HG03565 (cell line): ENCODE measurements around the gene PPP3CA.

Experiments used
- ATAC-seq: cut with Tn5 transposase; IDR thresholded peaks from one replicate; pipeline ENCODE4 v1.9.1; 2021; ENCODE audit warnings: mild to moderate bottlenecking, moderate library complexity; ENCODE audit not compliant: unreplicated experiment

The PPP3CA gene

DNA sequence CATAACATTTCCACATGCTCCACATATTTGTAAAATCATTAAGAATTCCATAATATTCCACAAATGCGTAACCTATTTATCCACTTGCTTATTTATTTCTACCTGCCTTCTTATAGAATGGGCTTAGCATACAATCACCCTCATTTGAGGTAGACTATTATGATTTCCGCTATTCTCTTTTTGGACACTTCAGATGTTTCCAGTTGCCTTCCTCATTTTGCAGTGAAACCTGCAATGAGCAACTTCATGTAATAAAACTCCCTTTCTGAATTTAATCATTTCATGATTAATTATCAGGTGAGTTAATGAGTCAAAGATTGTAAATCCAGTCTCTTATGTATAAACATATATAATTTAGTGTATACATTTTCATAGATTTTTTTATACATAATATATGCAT lies 58.0 kb downstream of the PPP3CA start:
- no peak for ATAC-seq

DNA sequence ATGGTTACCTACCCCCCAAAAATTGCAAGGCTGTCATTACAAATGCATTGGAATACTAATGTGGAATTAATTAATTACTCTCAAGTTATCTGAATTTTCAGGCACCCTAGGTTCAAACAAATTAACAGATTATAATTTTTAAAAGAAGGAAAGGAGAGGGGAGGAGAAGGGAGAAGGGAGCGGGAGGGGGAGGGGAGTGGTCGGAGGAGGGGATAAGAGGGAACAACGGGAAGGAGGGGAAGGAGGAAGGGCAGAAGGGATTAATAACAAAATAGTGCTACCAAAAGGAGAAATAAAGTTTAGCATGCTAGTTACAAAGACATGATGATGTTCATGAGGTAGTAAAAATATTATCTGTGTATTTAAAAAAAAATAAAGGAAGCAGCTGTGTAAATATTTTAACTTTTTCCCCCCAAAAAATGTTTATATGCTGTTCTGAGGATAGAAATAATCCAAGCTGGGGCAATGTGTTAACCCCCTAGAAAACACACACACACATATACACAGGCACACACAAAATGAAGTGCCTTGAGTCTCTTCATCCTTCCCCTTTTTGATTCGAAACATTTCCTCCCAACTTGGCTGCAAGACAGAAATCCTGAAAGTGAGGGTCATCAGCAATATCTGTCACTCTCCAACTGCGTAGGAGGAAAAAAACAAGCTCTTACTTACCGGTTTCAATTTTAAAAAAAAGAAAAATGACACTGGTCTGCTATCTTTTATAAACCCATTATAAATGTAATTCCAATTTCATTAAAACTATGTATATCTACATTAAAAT lies 58.8 kb downstream of the PPP3CA start:
- no peak for ATAC-seq

DNA sequence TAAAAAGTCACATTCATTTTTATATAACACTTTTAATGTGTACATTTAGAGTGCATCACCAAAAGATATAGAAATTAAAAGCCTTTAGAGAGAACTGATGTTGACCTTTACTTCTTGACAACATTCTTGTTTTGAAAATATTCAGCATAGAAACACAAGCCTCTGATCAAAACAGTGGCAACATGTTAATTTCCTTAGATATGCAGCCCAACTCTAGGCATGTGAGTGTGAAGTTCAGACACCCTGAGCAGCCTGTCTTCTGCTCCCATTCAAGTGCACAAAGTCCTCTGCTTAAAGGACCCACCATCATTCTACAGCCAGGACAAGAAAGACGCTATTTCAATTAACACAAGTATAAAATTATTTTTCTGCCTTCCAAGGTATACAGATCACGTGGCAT lies 60.0 kb downstream of the PPP3CA start:
- no peak for ATAC-seq

DNA sequence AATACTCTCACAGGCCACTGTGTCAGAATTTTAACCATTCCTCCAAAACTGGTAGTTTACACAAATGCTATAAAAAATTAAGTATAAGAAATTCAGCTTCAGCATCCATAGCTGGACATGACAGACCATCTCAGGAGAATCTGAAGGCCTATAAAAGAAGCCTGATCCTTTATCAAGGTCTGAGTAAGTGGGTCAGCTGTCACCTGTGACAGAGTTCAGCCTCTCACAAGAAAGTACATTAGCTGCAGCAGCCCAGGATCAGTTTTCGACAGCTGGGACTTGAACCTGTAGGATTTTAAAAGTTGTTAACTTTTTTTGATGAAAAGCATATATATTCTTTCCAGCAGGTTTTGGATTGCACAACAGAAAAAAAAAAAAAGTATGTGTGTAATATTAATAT lies 60.7 kb downstream of the PPP3CA start:
- no peak for ATAC-seq

DNA sequence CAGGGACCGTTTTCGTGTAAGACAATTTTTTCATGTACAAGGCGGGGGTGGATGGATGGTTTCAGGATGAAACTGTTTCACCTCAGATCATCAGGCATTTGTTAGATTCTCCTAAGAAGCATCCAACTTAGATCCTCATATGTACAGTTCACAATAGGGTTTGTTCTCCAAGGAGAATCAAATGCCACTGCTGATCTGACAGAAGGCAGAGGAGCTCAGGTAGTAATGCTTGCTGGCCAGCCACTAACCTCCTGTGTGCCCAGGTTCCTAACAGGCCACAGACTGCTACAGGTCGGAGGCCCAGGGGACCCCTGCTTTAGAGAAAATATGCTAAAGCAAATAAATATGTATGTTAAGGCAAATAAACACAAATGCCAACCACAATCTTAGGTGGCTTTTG lies 61.3 kb downstream of the PPP3CA start:
- no peak for ATAC-seq

DNA sequence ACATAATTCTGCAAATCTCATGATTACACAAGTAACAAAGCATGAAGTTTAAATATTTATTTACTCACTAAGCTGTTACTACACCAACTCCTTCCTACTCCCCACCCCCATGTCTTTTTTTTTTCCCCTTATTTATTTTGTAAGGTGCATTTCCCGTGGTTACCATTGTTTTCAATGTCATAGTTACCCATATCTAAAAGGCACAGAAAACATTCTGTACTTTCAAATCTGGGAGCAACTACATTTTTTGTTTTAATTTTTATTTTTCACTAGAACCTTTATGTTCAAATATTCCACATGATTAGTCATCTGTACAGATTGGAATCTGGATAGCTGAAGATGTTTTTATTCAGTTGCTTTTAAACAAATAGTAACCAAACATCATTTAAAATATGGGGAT lies 62.8 kb downstream of the PPP3CA start:
- ATAC-seq = no peak

DNA sequence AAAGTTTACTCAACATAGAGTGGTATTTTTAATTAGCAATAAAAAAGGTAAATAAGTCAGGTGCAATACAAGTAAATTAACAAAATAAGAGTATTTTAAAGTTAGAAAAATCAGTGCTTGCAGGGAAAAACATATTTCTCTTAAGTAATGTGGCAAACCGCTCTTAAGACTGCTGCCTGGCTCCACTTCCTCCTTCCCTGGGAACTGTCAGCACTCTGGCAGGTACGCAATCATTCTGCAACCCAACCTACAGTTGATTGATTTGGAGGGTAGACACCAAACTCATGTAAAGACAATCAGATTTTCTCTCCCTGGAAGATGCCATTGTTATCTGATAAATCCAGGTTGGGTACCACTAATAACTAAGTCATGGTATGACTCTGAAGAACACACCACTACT lies 63.9 kb downstream of the PPP3CA start:
- no peak for ATAC-seq

DNA sequence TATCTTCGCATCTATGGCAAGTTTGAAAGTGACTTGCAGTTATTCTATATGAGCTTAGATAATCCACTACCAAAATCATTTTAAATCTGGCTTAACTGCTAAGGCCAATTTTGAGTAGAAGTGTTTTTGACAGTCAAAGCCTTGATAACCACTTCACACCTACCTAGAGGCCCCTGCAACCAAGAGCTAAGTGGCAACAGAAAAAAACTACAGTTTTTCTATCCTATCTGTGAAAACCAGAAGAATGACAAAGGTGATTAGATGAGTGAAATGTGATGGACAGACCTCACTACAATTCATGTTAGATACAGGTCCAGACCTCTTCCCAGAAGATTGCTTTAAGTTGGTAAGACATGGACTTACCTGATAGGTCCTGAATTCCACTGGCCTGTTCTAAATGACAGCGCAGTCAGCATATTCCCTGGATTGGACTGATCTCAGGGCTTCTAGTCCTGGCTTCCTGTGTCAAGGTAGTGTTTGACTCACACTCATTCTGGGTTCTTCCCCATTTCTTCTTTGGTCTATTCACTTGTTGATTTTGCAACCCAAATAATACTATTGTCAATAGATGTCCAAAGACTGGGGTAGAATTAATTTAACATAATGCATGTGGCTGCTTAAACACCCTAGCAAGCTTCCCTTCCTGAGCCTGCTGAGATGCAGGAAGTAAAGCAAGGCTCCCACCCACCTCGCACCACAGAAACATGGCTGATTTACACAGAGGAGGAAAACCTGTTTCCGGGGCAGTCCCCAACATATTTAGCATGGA lies 65.1 kb downstream of the PPP3CA start:
- ATAC-seq = peak; percentile 42

DNA sequence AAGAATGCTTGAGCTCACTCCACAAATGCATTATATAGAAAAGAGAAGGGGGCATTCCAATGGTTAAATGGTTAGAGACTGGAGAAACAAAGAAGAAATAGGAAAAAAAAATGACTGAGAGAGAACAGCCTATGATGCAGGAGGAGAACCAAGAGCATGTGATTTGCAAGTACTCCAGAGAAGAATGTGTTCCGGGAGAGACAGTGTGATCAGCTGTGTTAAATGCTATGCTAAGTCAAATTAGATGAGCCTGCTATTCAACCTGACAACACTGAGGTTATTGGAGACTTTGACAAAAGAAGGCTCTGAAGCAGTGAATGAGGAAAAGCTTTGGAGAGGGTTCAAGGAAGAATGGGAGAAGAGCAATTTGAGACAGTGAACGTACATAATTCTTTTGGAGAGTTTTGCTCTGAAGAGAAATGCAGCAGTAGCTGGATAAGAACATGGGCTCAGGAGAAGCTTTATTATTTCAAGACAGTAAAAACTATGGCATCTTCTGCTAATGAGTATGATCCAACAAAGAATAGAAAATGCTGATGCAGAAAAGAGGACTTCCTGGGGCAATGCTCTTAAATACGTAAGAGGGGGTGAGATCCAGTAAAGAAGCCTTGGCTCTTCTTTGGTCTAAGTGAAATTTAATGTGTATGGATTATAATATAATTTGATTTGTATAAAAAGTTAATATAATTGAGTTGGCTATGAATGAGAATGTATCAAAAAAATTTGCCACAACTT lies 66.3 kb downstream of the PPP3CA start:
- no peak for ATAC-seq

DNA sequence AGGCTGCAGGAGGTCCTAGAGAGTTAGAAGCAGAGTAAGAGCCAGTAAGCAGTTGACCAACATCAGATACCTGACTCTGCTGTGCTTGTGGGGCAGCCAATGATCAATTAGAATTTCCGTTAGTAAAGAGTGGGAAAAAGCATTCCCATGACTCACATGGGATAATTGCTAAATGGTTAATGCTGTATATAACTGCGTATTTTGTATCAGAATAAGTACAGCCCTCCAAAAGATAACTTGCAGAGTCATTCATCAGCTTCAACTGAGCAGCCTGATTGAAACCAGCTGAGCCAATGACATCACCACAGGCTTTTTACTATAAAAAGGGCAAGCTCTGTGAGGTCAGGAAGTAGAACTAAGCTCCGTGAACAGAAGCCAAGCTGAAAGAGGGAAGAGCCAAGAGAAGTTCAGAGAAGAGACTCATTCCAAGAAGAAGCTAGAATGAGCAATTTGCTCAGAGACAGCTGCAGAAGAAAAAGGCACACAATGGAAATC lies 67.9 kb downstream of the PPP3CA start:
- ATAC-seq = peak; percentile 58

DNA sequence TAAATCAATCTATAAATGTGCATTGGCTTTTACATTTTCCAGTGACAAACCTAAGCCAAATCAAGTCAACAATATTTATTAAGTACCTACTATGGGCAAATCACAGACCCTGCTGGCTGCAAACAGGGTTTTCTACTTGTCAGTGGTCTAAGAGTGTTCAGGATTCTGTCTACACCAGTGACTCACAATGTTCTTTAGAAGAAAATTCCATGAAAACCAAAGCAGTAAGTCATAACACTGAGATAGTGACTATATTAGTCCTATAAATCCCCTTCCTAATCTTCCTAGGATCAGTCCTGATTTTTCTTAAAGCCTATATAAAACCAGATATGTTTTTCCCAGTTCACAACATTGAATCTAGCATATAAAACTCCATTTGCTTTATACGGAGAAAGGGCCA lies 69.7 kb downstream of the PPP3CA start:
- no peak for ATAC-seq

DNA sequence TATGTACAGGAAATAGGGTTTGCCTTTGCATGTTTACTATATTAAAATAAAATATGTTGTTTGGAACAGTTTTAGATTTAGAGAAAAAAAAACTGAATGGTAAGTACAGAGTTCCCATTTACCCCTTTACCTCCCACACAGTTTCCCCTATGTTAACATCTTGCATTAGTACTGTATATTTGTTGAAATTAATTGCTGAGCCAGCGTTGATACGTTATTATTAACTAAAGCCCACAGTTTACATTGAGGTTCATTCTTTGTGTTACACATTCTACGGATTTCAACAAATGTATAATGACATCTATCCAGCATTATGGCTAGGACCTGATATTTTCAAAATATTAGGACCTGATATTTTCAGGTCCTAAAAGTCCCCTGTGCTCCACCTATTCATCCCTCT lies 70.7 kb downstream of the PPP3CA start:
- ATAC-seq = no peak

DNA sequence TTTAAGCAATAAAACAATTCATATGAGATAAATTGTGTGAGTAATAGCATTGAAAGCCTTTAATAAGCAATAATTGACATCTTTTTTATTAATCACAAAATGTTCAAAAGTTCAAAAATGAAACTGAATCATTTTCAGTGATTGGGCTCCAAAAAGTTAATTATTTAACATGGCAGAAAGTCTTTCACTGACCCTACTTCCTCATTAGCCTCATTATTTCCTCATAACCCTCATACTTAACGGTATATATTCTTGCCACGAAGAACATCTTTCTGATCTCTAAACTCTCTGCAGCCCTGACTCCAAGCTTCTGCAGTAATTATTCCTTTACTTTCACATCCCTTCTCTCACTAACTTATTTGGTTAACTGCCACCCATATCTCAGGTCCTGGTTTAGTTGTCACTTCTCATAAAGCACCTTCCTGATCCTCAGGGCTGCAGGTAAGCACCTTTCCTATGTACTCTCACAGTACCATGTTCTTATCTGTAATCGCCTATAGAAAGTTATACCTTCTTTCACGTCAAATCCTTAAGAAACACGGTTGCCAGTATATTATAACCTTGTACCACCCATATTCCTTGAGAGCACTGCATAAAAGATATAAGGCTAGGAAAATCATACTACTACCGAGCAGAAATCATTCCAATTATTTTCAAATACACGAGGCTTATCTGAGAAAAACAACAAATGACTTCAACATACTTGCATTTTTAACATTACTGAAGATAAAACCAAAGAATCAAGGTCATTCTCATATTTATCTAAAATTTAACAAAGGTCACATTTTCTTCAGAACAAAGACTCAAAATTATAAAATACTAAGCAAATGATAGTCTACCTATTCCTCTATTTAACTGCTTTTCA lies 72.2 kb downstream of the PPP3CA start:
- ATAC-seq = no peak

DNA sequence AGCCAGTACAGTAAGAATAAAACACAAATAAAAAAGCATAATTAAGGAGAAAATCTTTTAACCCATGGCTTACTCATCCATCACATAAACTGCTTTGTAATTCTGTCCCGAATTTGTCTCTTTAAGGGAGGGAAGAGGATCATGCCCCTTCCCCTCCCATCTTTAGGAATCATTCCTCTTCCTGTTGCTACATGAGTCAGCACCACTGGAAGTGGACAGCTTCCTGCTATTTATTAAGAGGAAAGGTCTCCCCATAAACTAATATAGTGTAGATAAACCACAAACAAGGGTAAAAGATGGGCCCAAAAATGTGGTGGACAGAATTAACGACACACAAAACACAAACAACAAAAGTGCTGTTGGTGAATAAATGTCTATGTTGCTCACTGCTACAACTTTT lies 75.8 kb downstream of the PPP3CA start:
- no peak for ATAC-seq

DNA sequence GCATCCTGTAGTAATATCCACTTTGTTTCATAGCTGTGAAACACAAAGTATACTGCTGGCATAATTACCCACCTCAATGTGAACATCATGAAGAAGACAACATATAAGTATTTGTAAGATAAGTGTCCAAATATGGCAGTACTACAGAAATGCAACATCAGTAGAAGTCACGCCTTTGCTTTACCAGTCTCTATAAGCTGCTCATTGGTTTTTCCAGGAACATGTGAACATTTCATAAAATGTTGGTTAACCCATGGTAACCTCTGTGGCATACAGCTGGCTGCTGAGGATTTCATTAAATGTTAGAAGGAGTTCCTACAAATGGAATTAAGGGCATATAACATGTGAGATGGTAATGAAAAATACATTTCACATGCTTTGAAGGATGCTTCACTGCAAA lies 77.6 kb downstream of the PPP3CA start:
- no peak for ATAC-seq

DNA sequence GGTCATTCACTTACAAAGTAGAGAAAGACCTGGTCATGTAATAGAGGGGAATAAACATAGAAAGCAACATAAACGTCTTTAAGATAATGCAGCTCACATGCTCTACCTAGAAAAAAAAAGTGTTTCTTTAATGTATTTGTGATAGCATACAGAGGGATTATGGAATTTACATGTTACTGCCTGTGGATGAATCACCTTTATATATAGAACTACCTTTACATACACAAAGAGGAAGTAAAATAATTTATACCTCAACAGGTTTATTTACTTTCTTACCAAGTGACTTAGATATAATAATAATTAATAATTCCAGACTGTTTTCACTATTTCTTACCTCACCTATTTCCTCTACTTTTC lies 81.5 kb downstream of the PPP3CA start:
- no peak for ATAC-seq

DNA sequence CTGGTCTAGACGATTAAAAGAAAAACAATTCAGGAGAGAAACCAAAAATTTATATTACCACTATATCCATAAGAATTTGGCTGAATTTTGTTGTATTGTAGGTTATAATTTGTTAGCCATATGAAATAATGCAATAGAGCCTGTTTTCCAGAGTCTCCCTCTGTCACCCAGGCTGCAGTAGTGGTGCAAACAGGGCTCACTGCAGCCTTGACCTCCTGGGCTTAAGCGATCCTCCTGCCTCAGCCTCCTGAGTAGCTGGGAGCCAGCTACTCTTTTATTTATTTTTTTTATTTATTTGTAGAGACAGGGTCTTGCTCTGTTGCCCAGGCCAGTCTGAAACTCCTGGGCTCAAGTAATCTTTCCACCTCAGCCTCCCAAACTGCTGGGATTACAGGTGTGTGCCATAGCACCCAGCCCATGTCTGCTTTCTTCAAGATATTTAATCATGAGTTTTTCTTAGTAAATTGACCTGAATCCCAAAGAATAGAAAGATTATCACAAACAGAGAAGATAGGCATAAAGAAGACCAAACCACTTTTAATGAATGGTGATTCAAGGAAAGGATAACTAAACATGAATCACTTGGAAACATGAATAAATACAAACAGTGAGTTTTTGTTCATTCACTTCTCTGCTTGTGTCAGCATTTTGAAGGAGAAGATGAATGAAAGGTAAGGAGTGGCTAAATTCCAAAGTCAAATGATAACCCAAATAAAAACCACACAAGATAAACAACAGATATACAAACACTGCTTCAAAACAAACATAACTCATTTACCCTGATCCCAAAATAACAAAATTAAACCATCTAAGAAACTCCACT lies 82.1 kb downstream of the PPP3CA start:
- no peak for ATAC-seq

DNA sequence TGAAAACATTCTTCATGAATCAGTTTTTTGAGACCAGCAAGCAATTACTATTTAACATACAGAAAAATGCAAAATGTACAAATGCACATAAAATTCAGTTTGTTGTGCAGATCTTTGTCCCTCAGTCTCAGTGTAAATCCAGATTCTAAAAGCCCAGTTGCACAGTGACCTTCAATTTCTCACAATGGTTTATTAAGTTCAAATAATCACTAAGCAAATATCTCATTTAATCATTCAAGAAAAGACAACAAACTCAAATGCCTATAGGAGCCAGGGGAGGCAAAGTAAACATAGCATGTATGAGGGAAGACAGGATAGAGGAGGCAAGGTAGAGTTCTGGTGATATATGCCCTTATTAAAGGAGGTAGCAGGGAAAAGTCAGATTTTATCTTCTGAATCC lies 82.8 kb downstream of the PPP3CA start:
- no peak for ATAC-seq

DNA sequence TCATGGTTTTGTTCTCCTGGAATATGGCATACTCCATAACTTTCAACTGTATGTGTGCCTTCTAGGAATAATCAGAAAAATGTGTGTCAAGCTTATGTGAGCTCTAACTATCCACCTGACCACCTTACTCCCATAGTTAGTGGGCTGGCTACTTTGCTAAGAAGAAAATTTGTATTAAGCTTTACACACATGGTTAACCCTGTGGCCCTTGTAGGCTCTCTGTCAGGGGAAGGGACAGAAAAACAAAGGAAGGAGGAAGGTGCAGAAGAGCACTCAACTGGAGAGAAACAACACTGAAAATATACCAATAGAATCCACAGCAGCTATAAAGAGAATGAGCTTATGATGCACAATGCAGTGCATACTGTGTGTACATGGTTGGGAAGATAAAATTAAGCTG lies 84.6 kb downstream of the PPP3CA start:
- no peak for ATAC-seq

DNA sequence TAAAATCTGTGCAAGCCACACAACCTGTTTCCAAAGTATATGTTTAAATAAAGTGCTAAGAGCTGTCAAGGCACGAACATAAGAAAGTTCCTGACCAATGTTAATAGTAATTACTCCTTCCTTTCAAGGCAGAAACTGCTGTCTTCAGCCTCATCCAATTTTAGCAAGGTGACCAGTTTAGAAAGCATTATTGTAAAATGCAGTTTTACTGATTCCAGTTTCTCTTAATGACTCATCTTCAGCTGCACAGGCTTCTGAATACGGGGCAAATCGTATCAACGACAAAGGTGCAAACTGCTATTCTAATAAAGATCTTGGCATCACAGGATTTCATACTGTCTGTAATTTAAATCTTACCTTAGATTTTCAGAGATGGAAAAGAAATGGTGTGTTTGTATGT lies 87.5 kb downstream of the PPP3CA start:
- ATAC-seq = peak; percentile 94
